GM19240 (cell line): ENCODE results near the gene PLA2G5.
"Not testable (repeated sequence)": the region's sequence is repeated elsewhere in the genome, so short reads cannot be mapped to it uniquely, and the experiment has no call there.

ENCODE experiments used
- DNase-seq: peaks from one replicate; pipeline ENCODE4 v3.0.0; 2011; ENCODE audit warnings: low spot score; ENCODE audit not compliant: insufficient read length

PLA2G5 gene

DNA sequence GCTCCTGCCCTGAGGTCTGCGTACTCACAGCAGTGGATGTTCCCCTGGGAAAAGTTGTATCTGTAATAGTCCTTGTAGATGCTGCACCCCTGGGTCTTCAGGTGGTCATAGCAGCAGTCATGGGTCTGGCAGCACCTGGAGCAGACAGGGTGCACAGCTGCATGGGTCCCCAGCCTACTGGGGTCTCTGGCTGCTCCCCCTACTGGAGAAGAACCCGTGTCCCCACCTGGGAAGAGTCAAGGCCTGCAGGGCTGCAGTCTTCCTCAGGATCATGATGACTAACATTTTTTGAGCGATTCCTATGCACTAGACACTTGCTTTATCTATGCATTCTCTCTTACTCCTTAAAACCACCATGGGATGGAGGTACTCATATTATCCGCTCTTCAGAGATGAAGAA, 45.5 kb downstream of the PLA2G5 start:
- DNase-seq, result no peak

DNA sequence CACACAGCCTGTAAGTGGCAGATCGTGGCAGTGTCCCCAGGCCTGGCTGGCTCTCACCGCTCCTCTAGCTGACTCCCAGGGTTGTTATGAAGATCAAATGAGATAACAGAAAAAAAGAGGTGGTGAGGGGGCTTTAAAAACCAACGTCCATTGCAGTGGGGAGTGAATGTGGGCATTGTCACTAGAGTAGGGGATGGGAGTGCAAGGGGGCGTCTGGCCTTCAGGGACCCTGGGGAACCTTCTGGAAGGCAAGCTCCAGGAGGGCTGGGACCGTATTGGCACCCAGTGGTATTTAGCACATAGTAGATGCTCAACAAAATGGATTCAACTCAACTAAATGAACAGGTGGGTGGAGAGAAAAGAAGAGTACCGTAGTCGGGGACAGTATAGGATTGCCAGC, 45.9 kb downstream of the PLA2G5 start:
- DNase-seq, result no peak

DNA sequence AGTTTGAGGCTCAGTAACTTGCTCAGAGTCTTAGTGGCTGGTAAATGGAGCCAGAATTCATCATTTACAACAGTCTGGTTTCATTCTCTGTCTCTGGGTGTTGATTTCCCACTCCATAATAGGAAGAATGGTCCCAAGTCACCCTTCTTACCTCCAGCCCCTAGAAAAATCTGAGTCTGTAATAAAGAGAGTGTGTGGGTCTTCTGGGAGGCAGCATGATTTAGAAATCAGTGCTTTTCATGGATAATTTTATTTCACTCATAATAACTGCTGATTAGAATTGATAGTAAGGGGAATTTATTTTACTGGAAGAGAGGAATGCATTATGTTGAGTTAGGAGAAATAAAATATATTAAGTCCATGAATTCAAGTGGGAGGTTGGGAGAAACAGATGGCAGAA, 47.2 kb downstream of the PLA2G5 start:
- DNase-seq, result no peak

DNA sequence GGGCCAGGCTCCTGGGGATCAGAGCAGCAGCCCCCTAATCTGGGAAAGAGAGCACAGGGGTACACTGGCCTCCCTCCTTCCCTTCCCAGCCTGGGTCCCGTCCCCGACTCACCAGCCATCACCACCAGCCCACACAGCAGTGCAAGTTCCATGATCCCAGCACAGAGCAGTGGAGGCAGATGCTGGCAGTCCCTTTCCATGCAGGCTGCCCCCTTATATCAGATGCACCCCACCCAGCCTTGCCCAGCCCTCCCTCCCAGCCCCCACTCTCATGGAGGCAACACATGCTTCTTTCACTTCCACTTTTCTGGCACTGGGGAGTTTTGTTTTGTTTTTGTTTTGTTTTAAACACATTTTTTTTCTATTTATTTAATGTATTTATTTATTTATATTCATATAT, 49.4 kb downstream of the PLA2G5 start, which contains the start of gene PLA2G2D:
TSS of gene PLA2G2D (minus strand) at position 190 of the 400 bp plus-strand sequence. CDS start at position 152, 38 bp downstream.
- DNase-seq, result no peak

DNA sequence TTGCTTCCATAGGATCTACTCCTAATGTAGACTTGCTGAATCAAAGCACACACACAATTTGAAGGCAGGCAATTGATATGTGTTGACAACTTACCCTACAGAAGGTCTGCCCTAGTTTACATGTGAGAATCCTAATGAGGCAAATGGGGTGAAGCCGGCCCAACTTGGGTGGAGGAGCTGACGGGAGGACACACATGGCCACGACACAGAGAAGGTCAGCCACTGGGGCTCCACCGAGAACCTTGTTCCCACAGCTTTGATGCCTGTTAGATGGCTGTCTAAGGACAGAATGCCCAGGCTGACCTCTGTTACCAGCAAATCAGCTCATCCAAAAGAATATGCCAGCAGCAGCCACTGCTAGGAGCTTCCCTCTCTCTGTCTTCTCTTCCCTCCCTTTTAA, 50.8 kb downstream of the PLA2G5 start:
- DNase-seq, result no peak

DNA sequence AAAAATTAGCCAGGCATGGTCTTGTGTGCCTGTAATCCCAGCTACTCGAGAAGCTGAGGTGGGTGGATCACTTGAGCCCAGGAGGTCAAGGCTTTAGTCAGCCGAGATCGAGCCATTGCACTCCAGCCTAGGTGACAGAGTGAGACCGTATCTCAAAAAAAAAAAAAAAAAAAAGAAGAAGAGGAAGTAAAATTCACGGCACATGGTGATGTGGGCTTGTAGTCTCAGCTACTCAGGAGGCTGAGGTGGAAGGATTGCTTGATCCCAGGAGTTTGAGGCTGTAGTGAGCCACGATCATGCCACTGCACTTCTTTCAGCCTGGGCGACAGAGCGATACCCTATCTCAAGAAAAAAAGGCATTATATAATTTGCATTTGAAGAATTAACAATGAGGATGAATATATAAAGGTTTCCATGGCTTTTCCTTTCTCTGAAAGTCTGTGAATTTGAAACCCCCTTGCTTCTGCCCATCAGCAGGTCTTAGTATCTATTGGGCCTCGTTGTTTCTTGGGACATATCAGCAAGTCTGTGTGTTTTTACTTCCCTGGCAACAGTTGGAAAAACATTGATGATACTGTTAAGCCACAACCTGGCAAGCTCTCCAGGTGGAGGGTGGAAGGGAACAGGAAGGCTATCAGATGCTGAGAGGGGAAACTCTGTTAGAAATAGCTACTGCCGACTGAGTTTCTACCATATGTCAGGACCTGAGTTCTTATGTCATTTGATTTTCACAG, 53.9 kb downstream of the PLA2G5 start:
- no peak for DNase-seq

DNA sequence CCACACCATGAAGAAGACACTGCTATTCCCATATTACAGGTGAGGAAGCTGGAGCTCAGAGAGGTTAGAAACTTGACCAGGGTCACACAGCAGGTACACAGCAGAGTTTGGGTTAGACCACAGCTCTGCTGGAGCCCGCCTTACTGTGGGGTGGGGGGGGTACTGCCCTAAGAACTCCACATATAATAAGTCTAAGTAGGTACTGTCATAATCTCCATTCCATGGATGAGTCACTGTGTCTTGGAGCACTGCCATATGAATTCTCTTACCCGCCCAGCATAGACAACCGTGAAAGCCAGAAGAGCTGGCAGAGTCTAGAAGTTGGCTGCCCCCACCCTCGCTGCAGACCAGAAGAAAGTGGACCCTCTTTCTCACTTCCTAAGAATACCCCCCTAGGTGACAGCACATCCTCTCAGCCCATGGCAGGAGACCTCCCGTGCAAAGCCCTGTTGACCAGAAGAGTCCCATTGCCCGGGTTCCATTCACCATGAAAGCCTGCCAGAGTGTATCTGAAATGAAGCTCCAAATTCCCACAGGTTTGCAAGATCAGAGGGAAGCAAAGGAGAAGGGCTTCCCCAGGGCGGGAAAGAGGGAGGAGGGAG, 54.6 kb downstream of the PLA2G5 start:
- DNase-seq, result no peak

DNA sequence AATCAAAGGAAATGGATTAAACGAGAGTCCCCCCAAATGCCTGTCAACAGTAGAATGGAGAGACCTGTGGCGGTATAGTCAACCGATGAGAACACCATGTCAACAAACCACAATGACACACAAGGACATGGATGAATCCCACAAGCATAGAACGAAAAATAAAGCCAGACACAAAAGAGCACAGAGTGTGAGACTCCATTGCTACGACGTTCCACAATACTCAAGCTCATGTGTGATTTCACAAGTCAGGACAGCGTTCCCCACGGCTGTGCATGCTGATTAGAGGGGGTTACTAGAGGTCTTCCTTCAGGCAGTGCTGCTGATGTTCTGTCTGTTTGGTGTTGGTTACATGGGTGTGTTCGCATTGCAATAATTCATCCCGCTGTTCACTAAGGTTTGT, 55.1 kb downstream of the PLA2G5 start:
- DNase-seq, result no peak

DNA sequence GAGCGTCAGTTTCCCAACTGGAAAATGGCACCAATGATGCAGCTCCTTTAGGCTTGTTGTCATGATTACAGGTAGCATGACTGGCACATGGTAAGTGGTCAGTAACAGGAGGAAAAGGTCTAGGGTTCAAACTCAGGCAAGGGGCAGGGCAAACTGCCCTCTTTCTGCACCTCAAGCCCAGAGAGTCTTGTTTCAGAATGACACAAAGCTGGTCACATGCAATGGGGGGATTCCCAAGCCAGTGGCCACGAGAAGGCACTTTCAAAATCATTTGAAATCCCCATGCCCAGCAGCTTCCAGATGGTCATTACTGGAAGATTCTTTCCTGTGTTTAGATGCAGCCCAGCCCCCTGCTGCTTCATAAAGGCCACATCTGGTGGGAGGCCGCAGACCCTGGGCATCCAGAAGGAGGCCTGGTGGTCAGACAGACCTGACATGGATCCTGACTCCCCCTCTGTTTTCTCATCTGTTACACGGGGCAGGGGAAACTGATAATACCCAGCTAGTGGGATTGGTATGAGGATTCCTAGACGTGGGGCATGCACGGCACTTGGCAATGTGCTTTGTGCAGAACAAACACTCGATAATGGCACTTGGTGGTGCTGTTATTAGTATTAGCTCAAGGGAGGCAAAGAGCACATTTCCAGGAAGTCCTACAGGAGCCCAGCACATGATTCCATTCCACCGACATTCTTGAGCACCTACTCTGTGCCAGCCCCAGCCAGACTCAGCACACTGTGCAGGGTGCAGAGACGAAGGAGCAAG, 56.2 kb downstream of the PLA2G5 start:
- DNase-seq, result no peak

DNA sequence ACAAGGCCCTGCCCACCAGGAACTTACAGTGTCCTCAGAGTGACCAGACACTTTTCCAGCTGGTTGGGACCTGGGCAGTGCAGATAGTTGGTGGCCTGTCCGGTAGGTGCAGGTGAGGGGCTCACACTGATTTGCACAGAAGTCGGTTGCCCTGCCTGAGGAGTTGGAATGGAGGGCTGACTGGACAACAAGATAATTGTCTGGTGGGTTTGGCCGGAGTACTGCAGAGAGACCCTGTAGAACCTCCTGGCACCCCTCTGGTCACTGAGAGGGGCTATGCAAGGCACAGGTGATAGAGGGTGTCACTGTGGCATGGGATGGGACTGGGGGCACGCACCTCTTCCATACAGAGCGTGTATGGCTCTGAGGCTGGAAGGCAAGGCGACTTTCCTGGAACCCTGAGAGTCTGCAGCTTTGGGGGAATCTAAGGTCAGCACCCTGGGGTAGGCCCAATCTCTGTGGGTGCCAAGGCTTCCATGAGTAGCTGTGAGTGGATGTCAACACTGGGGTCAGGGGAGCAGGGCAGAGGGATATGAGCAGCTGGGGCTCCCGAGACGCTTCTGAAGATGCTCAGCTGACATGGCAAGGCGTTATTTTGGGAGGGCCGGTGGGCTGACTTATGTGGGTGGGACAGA, 56.9 kb downstream of the PLA2G5 start:
- DNase-seq, result no peak

DNA sequence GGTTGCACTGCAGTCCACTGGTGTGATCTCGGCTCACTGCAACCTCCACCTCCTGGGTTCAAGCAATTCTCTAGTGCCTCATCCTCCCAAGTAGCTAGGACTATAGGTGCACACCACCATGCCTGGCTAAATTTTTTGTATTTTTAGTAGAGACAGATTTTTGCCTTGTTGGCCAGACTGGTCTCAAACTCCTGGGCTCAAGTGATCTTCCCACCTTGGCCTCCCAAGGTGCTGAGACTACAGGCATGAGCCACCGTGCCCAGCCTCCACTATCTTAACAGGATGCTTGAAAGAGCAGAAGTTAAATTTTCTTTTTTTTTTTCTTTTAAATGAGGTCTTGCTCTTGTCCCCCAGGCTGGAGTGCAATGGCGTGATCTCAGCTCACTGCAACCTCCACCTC, 60.5 kb downstream of the PLA2G5 start:
- DNase-seq, result not testable (repeated sequence)

DNA sequence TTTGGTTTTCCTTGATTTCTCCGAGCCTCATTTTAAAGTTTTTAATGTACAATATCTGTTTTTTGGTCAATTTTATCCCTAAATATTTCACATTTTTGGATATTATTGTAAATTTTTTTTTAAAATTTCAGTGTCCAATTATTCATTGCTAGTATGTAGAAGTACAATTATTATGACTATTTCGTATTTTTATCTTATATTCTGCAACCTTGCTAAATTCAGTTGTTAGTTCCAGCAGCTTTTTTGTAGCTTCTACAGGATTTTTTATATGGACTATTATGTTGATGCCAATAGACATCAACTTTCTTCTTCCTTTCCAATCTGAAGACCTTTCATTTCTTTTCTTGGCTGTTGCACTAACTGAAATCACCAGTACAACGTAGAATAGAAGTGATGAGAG, 65.0 kb downstream of the PLA2G5 start:
- no peak for DNase-seq

DNA sequence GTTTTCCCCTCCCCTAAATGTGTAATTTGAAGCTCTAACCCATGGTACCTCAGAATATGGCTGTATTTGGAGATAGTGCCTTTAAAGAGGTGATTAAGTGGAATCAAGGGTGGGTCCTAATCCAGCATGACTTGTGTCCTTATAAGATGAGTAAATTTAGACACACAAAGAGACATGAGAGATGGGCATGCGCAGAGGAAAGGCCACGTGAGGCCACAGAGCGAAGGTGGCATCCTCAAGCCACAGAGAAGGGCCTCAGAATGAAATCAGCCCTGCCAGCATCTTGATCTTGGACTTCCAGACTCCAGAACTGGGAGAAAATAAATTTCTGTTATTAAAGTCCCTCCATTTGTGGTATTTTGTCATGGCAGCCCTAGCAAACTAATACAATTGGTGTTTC, 66.3 kb downstream of the PLA2G5 start:
- DNase-seq, result no peak

DNA sequence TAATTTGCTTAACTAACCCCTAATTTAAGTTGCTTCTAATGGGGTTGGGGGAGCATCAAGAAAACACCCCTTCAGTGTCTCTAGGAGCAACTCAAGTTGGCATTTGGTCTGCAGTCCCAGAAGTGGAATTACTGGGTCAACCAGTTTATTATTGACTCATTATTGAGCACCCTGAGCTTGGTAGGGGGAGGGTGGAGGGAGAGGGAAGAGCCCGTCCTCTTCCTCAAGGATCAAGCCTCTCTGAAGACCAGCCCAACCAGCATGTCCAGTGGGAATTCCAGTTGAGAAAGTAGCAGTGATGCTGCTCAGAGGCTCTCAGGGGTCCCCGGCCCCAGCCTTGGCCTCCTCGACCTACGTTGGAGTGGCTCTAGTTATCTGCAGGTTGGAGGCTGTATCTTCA, 67.1 kb downstream of the PLA2G5 start:
- no peak for DNase-seq

DNA sequence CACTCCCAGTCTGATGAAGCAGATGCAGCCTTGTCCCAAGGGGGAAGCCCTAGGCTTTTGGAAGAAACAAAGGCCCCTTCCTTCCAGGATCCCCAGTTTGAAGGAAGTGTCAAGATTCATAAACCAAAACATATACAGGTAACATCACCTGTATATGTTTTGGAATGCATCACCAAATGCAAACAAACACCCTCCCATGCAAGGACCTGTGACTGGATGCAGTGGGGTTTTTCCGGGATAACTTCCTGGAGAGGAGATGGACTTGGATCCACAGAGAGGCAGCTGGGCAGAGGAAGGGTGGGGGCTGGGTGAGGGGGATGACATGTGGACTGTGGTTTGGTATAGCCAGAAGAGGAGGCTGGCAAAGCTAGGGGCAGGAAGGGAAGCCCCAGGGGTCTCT, 67.6 kb downstream of the PLA2G5 start:
- DNase-seq, result no peak

DNA sequence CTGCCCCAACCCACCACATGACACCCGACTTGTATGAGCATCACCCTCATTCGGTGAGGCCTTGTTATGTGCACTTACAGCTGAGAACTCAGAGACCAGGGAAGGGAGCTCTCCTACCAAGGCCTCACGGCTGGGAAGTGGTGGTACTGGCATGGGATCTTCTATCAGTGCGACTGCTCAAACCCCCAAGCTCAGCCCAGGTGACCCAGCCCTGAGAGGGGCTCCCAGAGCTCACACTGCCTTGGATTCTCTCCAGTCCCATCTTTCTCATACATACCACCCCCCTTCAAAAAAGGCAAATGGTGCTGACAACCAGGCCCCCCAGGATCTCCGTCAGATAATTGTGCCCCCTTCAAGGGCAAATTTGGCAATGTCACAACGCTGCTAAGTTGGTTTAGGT, 68.4 kb downstream of the PLA2G5 start:
- no peak for DNase-seq

DNA sequence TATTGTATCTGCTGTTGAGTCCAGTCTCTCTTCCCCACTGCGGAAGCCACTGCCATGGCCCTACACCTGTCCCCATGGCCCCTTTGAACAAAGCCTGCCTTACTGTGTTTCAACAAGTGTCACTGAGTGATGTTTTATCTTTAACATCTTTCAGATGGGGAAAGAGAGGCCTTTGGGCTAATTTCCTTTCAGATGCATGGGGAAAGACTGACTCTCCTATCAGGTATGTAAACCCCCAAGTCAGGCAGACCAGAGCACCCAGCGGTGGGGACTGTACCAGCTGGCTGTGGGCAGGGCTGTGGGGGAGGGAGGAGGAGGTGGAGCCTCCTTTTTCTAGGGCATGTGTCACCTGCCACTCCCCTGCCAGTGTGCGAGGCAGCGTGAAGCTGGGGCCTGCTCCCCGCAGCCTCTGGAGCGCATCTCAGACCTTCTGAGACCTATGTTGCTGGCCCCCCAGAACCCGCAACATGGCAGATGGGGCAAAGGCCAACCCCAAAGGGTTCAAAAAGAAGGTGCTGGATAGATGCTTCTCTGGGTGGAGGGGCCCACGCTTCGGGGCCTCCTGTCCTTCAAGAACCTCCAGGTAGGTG, 69.1 kb downstream of the PLA2G5 start, which contains the start of gene PLA2G2F:
TSS of gene PLA2G2F (plus strand) at position 363 of the 590 bp plus-strand sequence. CDS start at position 468, 105 bp downstream.
- DNase-seq, result no peak

DNA sequence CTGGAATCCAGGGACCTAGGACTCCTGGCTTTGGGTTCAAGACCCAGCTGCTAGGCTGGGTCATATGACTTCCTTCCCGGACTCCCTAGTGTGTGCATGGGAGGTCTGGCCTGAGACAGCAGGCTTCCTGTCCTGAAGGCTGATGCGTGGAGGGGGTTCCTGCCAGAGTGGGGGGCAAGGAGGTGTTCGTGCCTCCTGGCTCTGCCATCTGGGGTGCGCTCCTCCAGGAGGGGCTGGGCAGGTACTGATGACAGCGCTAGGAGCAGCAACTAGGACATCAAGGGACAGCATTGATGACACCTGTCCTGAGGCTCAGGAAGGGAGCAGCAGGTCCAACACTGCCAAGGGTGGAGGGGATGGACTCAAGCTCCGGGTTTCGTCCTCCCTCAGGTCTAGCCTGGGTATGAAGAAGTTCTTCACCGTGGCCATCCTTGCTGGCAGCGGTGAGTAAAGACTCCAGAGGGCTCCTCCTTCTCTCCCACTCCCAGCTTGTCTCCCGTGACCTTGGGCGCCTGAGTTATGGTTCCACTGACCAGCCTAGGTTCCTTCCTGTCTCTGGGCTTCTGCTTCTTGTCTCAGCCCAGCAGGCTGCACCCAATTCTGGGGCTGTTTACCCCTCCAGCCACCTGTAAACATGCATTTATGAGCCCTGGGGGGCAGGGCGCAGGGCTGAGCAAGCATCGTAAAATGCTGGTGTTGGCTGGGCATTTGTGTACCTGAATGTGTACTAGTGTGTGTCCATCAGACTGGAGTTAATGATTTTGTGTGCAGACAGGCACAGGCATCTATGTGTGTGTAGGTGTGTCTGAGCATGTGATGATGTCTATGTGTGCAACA, 70.0 kb downstream of the PLA2G5 start:
- no peak for DNase-seq

DNA sequence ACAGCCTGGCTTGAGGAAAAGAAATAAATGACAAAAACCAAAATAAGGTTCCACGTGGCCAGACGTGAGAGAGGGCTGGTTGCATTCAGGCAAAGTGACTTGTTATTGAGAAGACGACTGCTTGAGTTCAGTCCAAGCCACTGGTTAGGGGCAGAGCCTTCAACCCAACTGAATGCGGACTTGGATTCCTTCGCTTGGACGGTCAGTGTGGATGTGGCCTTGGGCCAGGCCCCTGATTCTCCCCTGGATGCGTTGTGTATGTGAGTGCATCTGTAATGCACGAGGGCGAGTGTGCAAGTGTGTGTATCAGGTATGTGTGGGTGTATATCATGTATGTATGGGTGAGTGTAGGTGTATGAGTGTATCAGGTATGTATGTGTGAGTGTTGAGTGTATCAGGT, 71.0 kb downstream of the PLA2G5 start:
- no peak for DNase-seq

DNA sequence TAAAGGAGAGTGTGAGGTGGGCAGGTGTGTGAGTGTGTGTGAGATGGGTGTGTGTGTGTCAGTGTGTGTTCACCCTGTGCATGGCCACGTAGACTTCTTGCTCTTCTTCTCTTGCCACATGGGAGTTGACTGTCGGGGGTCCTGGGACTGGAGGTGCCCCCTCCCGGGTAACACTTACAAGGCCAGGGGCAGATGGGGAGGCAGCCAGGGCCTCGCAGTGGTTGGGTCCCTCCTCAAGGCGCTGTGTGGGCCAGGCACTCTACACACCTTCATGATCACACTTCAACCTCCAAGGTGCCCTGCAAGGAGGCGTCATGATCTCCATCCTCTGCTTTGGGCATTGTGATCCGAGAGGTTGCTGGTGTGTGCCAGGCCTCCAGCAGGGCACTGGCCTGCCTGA, 71.5 kb downstream of the PLA2G5 start:
- no peak for DNase-seq
